Left ventricle myocardium inferior (tissue), 1 donor: ENCODE results near the gene CIAO1. TPM values are rescaled to one million over a fixed set of nuclear protein-coding genes. Genes with fewer than 3 reads are reported as not detected.
"Not testable (repeated sequence)": the region's sequence is repeated elsewhere in the genome, so short reads cannot be mapped to it uniquely, and the experiment has no call there.

ENCODE experiments used
- DNase-seq: peaks from one replicate; pipeline ENCODE4 v3.0.0-alpha.2; 2020
- H3K27ac ChIP-seq: fragments of 200-600 bp; replicated peaks from 2 replicates; pipeline ENCODE4 v1.8.0; 2021
- H3K27me3 ChIP-seq: fragments of 200-600 bp; 2 replicates; pipeline ENCODE4 v1.8.0; 2021; ENCODE audit warnings: low read depth
- H3K36me3 ChIP-seq: fragments of 200-600 bp; 2 replicates; pipeline ENCODE4 v1.8.0; 2021
- H3K4me1 ChIP-seq: fragments of 200-600 bp; 2 replicates; pipeline ENCODE4 v1.8.0; 2021
- H3K4me3 ChIP-seq: fragments of 200-600 bp; 2 replicates; pipeline ENCODE4 v1.8.0; 2021; ENCODE audit warnings: mild to moderate bottlenecking, moderate library complexity
- H3K9me3 ChIP-seq: fragments of 200-600 bp; replicated peaks from 2 replicates; pipeline ENCODE4 v1.8.0; 2021
- CTCF ChIP-seq: fragments of 200-600 bp; IDR thresholded peaks from 2 replicates; pipeline ENCODE4 v1.8.0; 2021; ENCODE audit warnings: antibody characterized with exemption, mild to moderate bottlenecking, borderline replicate concordance
- intact Hi-C: fragments of 100-400 bp; cut with micrococcal nuclease; formaldehyde crosslinking; loops from one replicate; pipeline ENCODE4 v1.11.0; 2022
- total RNA-seq: library from RNA; stranded (reverse); fragmentation: NEBNext Ultra II Directional; extraction: Animal tissue kit (Norgen Biotek cat#: 25700); gene quantifications from one replicate; pipeline ENCODE4 v1.2.1, GENCODE V29; 2021
- donor health status: DM: no; HTN: yes; CAD: no; lungs with severe emphysema.

CIAO1 gene
- total RNA-seq, 1 donor from 2014 or later = 68.6 TPM

- H3K36me3 ChIP-seq = peaks cover 59% of the 10 kb centered on the region
Measured at GRCh38 chr2:96256611-96257113, 9.4 kb upstream of the CIAO1 start.

GRCh38 chr2:96257744-96258143, 8.3 kb upstream of the CIAO1 start:
- intact Hi-C loops, H3K9me3 ChIP-seq, H3K27me3 ChIP-seq, DNase-seq: not testable (repeated sequence)
- peaks cover 57% of the 10 kb centered on the region for H3K36me3 ChIP-seq
- H3K4me1 ChIP-seq = peaks cover 100% of the 10 kb centered on the region
- H3K4me3 ChIP-seq = peak overlapping the region; percentile 53
- peak overlapping the region; percentile 96 for H3K27ac ChIP-seq

More at GRCh38 chr2:96256611-96257113, 9.4 kb upstream of the CIAO1 start:
- H3K9me3 ChIP-seq = no peaks in the 10 kb centered on the region
- H3K4me1 ChIP-seq = peaks cover 100% of the 10 kb centered on the region
- peak overlapping the region; percentile 96 for H3K27ac ChIP-seq
- intact Hi-C loops = no loop called here
- no peak for DNase-seq
- TF ChIP-seq CTCF = no peak
- no peaks in the 10 kb centered on the region for H3K27me3 ChIP-seq
- H3K4me3 ChIP-seq = peak overlapping the region; percentile 53

GRCh38 chr2:96258166-96259022, 7.6 kb upstream of the CIAO1 start:
- peaks cover 100% of the 10 kb centered on the region for H3K4me1 ChIP-seq
- peak overlapping the region; percentile 96 for H3K27ac ChIP-seq
- H3K36me3 ChIP-seq = peaks cover 55% of the 10 kb centered on the region
- intact Hi-C loops = no loop called here
- H3K9me3 ChIP-seq = no peaks in the 10 kb centered on the region
- no peak for TF ChIP-seq CTCF
- DNase-seq = no peak
- no peaks in the 10 kb centered on the region for H3K27me3 ChIP-seq
- H3K4me3 ChIP-seq = peak overlapping the region; percentile 53

- H3K9me3 ChIP-seq = no peaks in the 10 kb centered on the region
- peaks cover 52% of the 10 kb centered on the region for H3K36me3 ChIP-seq
- peaks cover 100% of the 10 kb centered on the region for H3K4me1 ChIP-seq
- DNase-seq = peak; percentile 47
- H3K27me3 ChIP-seq = no peaks in the 10 kb centered on the region
- H3K4me3 ChIP-seq = peak overlapping the region; percentile 53
- peak overlapping the region; percentile 96 for H3K27ac ChIP-seq
- TF ChIP-seq CTCF = no peak
- intact Hi-C loops = no loop called here
Measured at GRCh38 chr2:96259497-96259921, 6.5 kb upstream of the CIAO1 start.

GRCh38 chr2:96260387-96261260, 5.4 kb upstream of the CIAO1 start:
- Histone ChIP-seq H3K4me3 (peak overlapping the region; percentile 53), H3K36me3 (peaks cover 41% of the 10 kb centered on the region), H3K9me3 (no peaks in the 10 kb centered on the region), H3K27ac (peak overlapping the region; percentile 96), H3K27me3 (no peaks in the 10 kb centered on the region), H3K4me1 (peaks cover 100% of the 10 kb centered on the region)
- intact Hi-C loops = loop anchor here (2.0 kb wide), 1 partner anchor 56 kb away; no protein-coding TSS in a partner anchor
- peak; percentile 61 for DNase-seq
- TF ChIP-seq CTCF = peak; percentile 57
